ENCODE results near the gene RIMS4. TPM values are rescaled to one million over a fixed set of nuclear protein-coding genes. Genes with fewer than 3 reads are reported as not detected.

The RIMS4 gene
- polyA plus RNA-seq, 3 donors from 2014 or later: not detected

DNA sequence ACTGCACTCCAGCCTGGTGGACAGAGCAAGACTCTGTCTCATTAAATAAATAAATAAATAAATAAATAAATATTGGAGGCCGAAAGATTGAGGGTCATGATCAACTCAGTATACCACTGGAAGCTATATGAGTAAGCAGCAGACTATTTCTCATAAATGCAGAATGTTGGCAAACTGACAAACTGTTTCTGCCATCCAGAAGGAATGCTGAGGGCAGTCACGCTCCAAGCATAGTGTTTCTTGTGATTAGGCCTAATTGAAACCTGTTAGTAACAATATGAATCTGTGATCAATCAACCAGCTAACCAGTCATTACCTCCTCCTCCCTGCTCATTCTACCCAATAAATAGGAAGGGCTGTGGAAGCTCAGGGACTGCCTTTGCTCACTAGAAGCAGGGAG lies 79.9 kb downstream of the RIMS4 start:
- Mint-ChIP-seq H3K4me3 (no peak overlapping the region), H3K4me1 (no peaks in the 10 kb centered on the region), H3K36me3 (no peaks in the 10 kb centered on the region), H3K27ac (no peak overlapping the region), H3K27me3 (ENCODE audit: low read depth in 3 of 3) (peaks cover 3 to 5% (median 3%) of the 10 kb centered on the region in 3 donors), H3K9me3 (no peaks in the 10 kb centered on the region)
- DNase-seq: no peak

DNA sequence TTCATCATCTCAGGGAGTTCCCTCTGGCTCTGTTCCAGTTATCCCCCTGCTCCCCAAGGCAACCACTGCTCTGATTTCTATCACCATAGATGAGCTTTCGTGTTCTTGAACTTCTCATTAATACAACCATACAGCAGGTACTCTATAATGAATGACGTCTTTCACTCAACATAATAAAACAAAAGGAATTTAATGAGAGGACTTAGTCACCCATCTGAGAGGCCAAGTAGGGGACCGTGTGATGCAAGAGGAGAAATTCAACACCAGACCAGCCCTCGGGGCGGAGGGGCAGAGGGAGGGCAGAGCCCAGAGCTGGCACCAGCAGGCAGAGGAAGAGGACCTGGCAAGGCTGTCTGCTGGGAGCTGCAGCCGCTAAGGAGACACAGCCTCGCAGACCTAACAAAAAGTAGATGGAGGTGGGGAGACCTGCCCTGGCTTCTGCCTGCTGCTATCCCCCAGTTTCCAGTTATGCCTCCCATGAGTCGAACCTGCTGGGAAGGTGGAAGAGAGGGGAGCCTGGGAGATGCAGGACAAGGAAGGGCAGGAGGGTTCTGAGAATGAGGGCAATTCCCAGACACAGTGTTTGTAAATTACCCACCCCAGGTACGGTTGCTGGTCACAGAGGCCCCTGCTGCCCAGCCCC lies 81.4 kb downstream of the RIMS4 start:
- no peaks in the 10 kb centered on the region for H3K9me3 Mint-ChIP-seq
- H3K27me3 Mint-ChIP-seq (ENCODE audit: low read depth in 3 of 3): peaks cover 3 to 5% (median 3%) of the 10 kb centered on the region in 3 donors
- H3K4me1 Mint-ChIP-seq: no peaks in the 10 kb centered on the region
- H3K27ac Mint-ChIP-seq: no peak overlapping the region
- no peaks in the 10 kb centered on the region for H3K36me3 Mint-ChIP-seq
- DNase-seq: no peak
- no peak overlapping the region for H3K4me3 Mint-ChIP-seq

DNA sequence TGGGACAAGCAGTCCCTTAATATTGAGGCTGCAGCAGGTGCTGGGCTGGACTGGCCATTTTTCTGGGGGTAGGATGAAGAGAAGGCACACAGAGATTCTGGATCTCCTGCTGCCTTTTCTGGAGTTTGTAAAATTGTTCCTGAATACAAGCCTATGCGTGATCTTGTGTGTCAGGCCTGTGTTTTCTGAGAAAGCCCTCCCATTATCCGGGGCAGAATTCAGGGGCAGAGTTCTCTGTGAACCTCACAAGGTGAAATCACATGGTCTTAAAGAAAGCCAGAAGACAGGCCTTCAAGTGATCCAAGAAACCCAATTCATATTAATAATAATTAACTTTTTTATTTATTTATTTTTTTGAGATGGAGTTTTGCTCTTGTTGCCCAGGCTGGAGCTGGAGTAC lies 82.7 kb downstream of the RIMS4 start:
- Mint-ChIP-seq H3K27ac (no peak overlapping the region), H3K9me3 (no peaks in the 10 kb centered on the region), H3K4me3 (no peak overlapping the region), H3K4me1 (no peaks in the 10 kb centered on the region), H3K27me3 (ENCODE audit: low read depth in 3 of 3) (peaks cover 2 to 8% (median 2%) of the 10 kb centered on the region in 3 donors), H3K36me3 (no peaks in the 10 kb centered on the region)
- no peak for DNase-seq

DNA sequence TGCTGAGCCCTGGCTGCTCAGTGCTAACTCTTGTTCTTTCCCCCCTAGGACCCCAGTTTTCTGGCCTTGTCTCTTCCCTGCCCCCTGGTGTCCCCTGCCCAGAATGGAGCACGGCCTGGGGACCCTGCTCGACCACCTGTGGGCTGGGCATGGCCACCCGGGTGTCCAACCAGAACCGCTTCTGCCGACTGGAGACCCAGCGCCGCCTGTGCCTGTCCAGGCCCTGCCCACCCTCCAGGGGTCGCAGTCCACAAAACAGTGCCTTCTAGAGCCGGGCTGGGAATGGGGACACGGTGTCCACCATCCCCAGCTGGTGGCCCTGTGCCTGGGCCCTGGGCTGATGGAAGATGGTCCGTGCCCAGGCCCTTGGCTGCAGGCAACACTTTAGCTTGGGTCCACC lies 83.3 kb downstream of the RIMS4 start:
- Mint-ChIP-seq H3K4me1 (no peaks in the 10 kb centered on the region), H3K27ac (no peak overlapping the region), H3K27me3 (ENCODE audit: low read depth in 3 of 3) (peaks cover 2 to 8% (median 3%) of the 10 kb centered on the region in 3 donors), H3K4me3 (no peak overlapping the region), H3K9me3 (no peaks in the 10 kb centered on the region), H3K36me3 (no peaks in the 10 kb centered on the region)
- no peak for DNase-seq

DNA sequence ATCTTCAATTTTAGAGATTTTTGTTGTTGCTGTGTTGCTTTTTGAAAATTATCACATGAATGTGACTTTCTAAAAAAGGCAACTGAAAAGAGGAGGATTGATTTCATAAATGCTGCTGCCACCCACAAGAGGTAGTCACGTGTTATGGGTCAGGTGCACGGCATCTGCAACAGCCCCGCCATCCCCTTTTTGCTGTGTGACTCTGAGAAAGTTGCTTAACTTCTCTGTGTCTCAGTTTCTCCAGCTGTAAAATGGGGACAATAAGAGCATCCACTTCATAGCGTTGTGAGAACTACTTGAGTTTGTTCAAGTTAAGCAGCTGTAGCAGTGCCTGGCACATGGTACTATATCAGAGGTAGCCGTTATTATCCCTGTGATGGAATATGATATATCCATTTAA lies 84.5 kb downstream of the RIMS4 start:
- Mint-ChIP-seq H3K27me3 (ENCODE audit: low read depth in 3 of 3) (peaks cover 2 to 8% (median 4%) of the 10 kb centered on the region in 3 donors), H3K9me3 (no peaks in the 10 kb centered on the region), H3K4me3 (no peak overlapping the region), H3K4me1 (no peaks in the 10 kb centered on the region), H3K36me3 (no peaks in the 10 kb centered on the region), H3K27ac (no peak overlapping the region)
- DNase-seq: no peak

DNA sequence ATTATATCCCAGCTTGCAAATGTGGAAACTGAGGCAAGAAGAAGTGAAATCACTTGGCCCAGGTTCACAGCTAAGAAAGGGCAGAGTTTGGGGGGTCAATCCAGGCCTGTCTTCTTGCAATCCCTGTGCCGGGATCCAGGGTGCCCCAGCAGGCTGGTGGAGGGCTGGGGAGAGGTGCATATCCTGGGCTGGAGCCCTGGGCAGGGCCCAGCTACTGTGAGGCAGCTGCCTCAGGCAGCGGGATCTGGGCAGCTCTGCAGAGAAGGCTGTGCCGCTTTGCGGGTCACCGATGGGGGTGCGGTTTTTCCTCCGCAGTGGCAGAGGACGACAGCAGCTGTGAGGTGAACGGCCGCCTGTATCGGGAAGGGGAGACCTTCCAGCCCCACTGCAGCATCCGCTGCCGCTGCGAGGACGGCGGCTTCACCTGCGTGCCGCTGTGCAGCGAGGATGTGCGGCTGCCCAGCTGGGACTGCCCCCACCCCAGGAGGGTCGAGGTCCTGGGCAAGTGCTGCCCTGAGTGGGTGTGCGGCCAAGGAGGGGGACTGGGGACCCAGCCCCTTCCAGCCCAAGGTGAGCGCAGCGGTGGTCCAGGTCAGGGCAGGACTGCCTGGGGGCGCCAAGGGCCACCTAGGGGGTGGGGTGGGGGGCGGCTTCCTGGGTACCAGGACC lies 85.8 kb downstream of the RIMS4 start:
- no peak overlapping the region for H3K4me3 Mint-ChIP-seq
- H3K36me3 Mint-ChIP-seq: no peaks in the 10 kb centered on the region
- peaks cover 2 to 6% (median 4%) of the 10 kb centered on the region in 3 donors for H3K27me3 Mint-ChIP-seq (ENCODE audit: low read depth in 3 of 3)
- no peak for DNase-seq
- H3K4me1 Mint-ChIP-seq: no peaks in the 10 kb centered on the region
- H3K9me3 Mint-ChIP-seq: no peaks in the 10 kb centered on the region
- H3K27ac Mint-ChIP-seq: no peak overlapping the region

DNA sequence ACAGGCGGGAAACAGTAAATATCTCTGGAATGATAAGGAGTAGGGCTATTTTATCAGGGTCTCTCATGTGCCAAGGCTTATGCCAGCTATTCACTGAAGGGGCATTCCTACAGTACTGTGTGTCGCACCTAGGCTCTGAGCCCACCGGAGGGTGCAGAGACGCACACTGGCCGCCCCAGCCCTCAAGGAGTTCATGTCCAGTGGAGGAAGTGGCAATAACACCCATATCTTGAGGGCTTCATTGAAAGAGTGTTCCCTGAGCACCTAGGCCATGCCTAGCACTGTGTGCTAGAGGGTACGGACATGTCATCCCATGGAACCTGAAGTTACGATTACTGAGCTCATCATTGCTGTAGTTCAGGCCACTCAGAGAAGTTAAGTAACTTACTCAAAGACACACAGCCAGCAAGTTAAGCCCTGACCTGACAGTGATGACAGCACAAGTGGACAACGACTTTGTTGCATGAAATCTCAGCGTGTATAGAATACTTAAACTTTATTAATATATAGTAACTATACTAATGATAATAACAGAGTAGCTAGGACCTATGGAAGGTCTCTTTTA lies 86.5 kb downstream of the RIMS4 start:
- Mint-ChIP-seq H3K36me3 (no peaks in the 10 kb centered on the region), H3K4me3 (no peak overlapping the region), H3K27me3 (ENCODE audit: low read depth in 3 of 3) (peaks cover 2 to 6% (median 4%) of the 10 kb centered on the region in 3 donors), H3K9me3 (no peaks in the 10 kb centered on the region), H3K4me1 (no peaks in the 10 kb centered on the region), H3K27ac (no peak overlapping the region)
- no peak for DNase-seq

DNA sequence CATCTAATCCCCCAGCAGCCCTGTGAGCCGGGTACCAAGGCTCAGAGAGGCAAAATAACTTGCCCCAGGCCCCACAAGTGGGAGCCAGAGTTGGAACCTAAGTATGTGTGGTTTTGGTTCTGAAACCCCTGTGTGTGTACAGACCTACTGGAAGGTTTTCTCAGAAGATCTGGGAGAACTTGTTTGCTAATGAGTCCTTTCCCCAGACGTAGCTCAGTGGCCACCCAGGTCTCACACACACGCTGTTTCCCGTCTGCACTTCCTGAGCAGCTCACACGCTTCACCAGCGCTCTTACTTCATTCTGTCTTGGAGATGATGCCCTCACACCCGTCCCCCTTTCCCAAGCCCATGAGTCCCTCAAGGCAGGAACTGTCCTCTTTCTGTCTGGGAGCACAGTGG lies 87.0 kb downstream of the RIMS4 start:
- Mint-ChIP-seq H3K36me3 (no peaks in the 10 kb centered on the region), H3K4me1 (no peaks in the 10 kb centered on the region), H3K27me3 (ENCODE audit: low read depth in 3 of 3) (peaks cover 2 to 6% (median 6%) of the 10 kb centered on the region in 3 donors), H3K4me3 (no peak overlapping the region), H3K27ac (no peak overlapping the region), H3K9me3 (no peaks in the 10 kb centered on the region)
- DNase-seq: no peak

DNA sequence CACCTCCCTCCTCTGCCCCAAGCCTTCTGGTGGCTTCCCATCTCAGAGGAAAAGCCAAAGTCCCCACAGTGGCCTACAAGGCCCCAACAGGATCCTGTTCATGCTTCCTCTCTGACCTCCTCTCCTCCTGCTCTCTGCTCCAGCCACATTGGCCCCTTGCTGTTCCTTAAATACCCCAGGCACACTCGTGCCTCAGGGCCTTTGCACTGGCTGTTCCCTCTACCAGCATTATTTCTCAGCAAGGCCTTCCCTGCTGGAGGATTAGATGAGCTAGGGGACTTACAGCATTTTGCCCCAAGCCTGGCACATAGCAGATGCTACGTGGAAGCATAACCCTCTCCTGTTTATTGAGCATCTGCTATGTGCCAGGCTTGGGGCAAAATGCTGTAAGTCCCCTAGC lies 87.4 kb downstream of the RIMS4 start:
- H3K27ac Mint-ChIP-seq: peak overlapping the region in 1 of 6 donors; percentile 50
- no peak overlapping the region for H3K4me3 Mint-ChIP-seq
- no peaks in the 10 kb centered on the region for H3K36me3 Mint-ChIP-seq
- H3K27me3 Mint-ChIP-seq (ENCODE audit: low read depth in 3 of 3): peaks cover 2 to 6% (median 6%) of the 10 kb centered on the region in 3 donors
- no peaks in the 10 kb centered on the region for H3K4me1 Mint-ChIP-seq
- no peaks in the 10 kb centered on the region for H3K9me3 Mint-ChIP-seq
- DNase-seq: no peak

DNA sequence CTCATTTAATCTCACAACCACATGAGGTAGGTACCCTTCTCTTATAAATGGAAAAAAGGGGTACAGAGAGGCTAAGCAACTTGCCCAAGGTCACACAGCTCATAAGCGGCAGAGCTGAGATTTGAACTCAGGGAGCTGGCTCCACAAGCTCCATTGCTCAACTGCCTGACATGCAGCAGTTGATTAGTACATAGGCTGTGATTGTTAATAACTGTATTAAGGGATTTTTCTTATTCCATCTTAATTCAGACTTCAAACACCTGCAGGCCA lies 88.6 kb downstream of the RIMS4 start:
- Mint-ChIP-seq H3K4me1 (no peaks in the 10 kb centered on the region), H3K27me3 (ENCODE audit: low read depth in 3 of 3) (peaks cover 2 to 6% (median 6%) of the 10 kb centered on the region in 3 donors), H3K36me3 (no peaks in the 10 kb centered on the region), H3K27ac (peak overlapping the region in 1 of 6 donors; percentile 69), H3K4me3 (no peak overlapping the region), H3K9me3 (no peaks in the 10 kb centered on the region)
- no peak for DNase-seq

DNA sequence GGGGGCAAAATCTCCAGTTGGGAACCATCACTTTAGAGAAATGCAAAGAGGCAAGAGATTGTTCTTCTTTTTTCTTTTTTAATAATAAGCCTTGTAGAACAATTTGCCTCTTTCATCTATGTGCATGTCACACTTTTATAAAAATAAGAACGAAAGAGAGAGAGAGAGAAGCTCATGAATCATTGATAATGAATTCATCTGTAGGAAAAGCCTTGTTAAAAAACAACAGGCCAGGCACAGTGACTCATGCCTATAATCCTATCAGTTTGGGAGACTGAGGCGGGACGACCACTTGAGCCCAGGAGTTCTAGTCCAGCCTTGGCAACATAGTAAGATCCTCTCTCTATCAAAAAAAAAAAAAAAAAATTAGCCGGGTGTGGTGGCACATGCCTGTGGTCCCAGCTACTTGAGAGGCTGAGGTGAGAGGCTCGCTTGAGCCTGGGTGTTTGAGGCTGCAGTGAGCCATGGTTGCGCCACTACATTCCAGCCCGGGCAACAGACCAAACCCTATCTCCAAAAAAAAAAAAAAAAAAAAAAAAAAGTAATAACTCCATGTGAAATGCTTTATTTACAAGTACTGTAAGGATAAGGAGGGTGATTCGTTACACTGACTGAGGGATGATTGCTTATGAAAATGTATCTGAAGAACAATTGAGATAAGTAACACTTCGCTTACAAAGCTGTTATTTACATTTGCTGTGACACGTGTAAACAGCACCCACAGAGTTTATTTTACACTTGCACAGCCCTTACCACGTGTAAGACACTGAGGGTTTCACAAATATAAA lies 89.2 kb downstream of the RIMS4 start:
- H3K4me3 Mint-ChIP-seq: peak overlapping the region in 1 of 5 donors; percentile 40
- H3K27ac Mint-ChIP-seq: peak overlapping the region in 1 of 6 donors; percentile 69
- H3K4me1 Mint-ChIP-seq: no peaks in the 10 kb centered on the region
- no peaks in the 10 kb centered on the region for H3K36me3 Mint-ChIP-seq
- no peaks in the 10 kb centered on the region for H3K9me3 Mint-ChIP-seq
- peaks cover 2 to 6% (median 6%) of the 10 kb centered on the region in 3 donors for H3K27me3 Mint-ChIP-seq (ENCODE audit: low read depth in 3 of 3)
- DNase-seq: peak; percentile 17 to 32 (median 31)

DNA sequence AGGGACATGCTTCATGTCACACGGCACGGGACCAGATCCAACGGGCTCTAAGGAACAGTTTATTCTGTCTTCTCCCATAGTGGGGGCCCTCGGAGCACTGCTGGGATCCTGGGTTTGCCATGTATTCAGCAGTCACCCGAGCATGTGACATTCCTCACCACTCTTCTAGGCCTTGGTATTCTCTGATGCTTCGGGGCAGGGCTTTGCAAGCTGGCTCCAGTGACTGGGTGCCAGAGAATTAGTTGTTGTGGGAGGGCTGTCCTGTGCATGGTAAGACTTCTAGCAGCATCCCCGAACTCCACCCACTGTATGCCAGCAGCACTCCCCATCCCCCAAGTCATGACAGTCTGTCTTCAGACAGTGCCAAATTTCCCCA lies 89.7 kb downstream of the RIMS4 start:
- no peaks in the 10 kb centered on the region for H3K9me3 Mint-ChIP-seq
- H3K27me3 Mint-ChIP-seq (ENCODE audit: low read depth in 3 of 3): peaks cover 2 to 6% (median 6%) of the 10 kb centered on the region in 3 donors
- H3K4me3 Mint-ChIP-seq: no peak overlapping the region
- DNase-seq: no peak
- H3K27ac Mint-ChIP-seq: peak overlapping the region in 1 of 6 donors; percentile 69
- no peaks in the 10 kb centered on the region for H3K4me1 Mint-ChIP-seq
- no peaks in the 10 kb centered on the region for H3K36me3 Mint-ChIP-seq

DNA sequence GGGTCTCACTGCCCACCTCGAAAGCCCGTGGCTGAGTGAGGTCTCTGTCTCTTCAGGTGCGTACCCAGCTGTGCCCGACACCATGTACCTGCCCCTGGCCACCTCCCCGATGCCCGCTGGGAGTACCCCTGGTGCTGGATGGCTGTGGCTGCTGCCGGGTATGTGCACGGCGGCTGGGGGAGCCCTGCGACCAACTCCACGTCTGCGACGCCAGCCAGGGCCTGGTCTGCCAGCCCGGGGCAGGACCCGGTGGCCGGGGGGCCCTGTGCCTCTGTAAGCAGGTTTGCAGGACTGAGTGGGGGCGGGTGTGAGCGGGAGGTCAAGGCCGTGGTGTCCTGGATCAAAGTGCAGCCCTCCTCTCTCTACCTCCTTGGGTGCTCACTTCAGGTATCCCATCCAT lies 90.5 kb downstream of the RIMS4 start:
- Mint-ChIP-seq H3K4me3 (no peak overlapping the region), H3K27me3 (ENCODE audit: low read depth in 3 of 3) (peaks cover 2 to 6% (median 6%) of the 10 kb centered on the region in 3 donors), H3K27ac (no peak overlapping the region), H3K36me3 (no peaks in the 10 kb centered on the region), H3K4me1 (peaks cover 0 to under 1% of the 10 kb centered on the region in 2 donors), H3K9me3 (no peaks in the 10 kb centered on the region)
- no peak for DNase-seq

DNA sequence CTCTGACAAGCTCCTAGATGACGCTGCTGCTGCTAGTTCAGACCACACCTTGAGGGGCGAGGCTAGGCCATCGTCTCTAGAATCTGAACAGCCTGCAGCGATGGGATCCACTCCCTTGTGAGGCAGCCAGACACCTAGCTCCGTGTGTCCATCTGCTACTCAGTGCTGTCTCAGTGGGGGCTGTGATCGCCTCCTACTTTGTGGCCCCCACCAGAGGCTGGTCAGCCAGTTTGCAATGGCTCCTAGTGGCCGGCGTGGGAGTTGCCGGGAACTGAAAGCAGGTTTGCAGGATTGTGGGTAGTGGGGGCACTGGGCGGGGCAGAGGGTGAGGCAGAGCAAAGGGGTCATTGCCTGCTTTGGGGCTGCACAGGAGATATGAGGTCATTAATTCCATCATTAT lies 92.4 kb downstream of the RIMS4 start:
- H3K27me3 Mint-ChIP-seq (ENCODE audit: low read depth in 3 of 3): peaks cover 0 to 7% (median 6%) of the 10 kb centered on the region in 3 donors
- no peaks in the 10 kb centered on the region for H3K36me3 Mint-ChIP-seq
- H3K4me1 Mint-ChIP-seq: peaks cover 6 to 7% of the 10 kb centered on the region in 2 donors
- H3K4me3 Mint-ChIP-seq: no peak overlapping the region
- no peak for DNase-seq
- no peaks in the 10 kb centered on the region for H3K9me3 Mint-ChIP-seq
- no peak overlapping the region for H3K27ac Mint-ChIP-seq
